Measurements from ENCODE around the gene TRERF1.

- TF ChIP-seq CHD2 (IDR thresholded peaks at IDR 0.05; ENCODE audit: low read length, partially characterized antibody) = no peak
- no peak for TF ChIP-seq YY1 (IDR thresholded peaks at IDR 0.05; ENCODE audit: low read depth)
- no peak for TF ChIP-seq CTCF (IDR thresholded peaks at IDR 0.05)
- no peak for TF ChIP-seq EP300 (IDR thresholded peaks at IDR 0.05; ENCODE audit: borderline replicate concordance in 1 of 2, low read depth in 1 of 2, low read length in 1 of 2)
- no peak for TF ChIP-seq SIN3A (IDR thresholded peaks at IDR 0.05; ENCODE audit: borderline replicate concordance, low read depth, low read length)
- TF ChIP-seq MAX (IDR thresholded peaks at IDR 0.05; ENCODE audit: low read depth) = no peak
- TF ChIP-seq JUND (IDR thresholded peaks at IDR 0.05) = no peak
- no peak for TF ChIP-seq POLR2AphosphoS5 (IDR thresholded peaks at IDR 0.05; ENCODE audit: low read depth, low read length)
- no peak for TF ChIP-seq GATA2 (CRISPR knock-in tag; IDR thresholded peaks at IDR 0.05)
- no peak for TF ChIP-seq REST (IDR thresholded peaks at IDR 0.05; ENCODE audit: low read depth, low read length)
- TF ChIP-seq ZBTB33 (IDR thresholded peaks at IDR 0.05; ENCODE audit: borderline replicate concordance, low read depth) = no peak
- no peak for TF ChIP-seq MXI1 (IDR thresholded peaks at IDR 0.05; ENCODE audit: low read depth, low read length)
- TF ChIP-seq EZH2phosphoT487 (IDR thresholded peaks at IDR 0.05; ENCODE audit: borderline replicate concordance, low read depth) = no peak
- no peak for TF ChIP-seq ELF1 (IDR thresholded peaks at IDR 0.05)
These were observed 105.9 kb downstream of the TRERF1 start for GRCh38 chr6:42345696-42346416.

Data from SK-N-SH (cell line).